Cerebellar nuclear complex (tissue), 1 donor: Measurements from ENCODE around the gene PSIP1.
"Not testable (repeated sequence)": the region's sequence is repeated elsewhere in the genome, so short reads cannot be mapped to it uniquely, and the experiment has no call there.

Experiments
- DNase-seq, 2 experiments: peaks; one replicate each; lab custom pipeline; 2025; lab: John Stamatoyannopoulos, UW

Gene PSIP1

GRCh38 chr9:15510789-15511575 is at the start of gene PSIP1:
Gene PSIP1, minus strand, starts transcription at chr9:15510970. Its CDS starts 782 bp downstream, at chr9:15510188.
- DNase-seq: peak in 1 of 2 experiments; percentile 82

GRCh38 chr9:15553528-15553898 is 42.7 kb upstream of the PSIP1 start:
- no peak for DNase-seq

GRCh38 chr9:15552636-15553527 is 42.1 kb upstream of the PSIP1 start, which contains the start of gene CCDC171:
Gene CCDC171, plus strand, starts transcription at chr9:15553043. Its CDS starts 11,046 bp downstream, at chr9:15564089.
- peak; percentile 55 to 56 for DNase-seq

GRCh38 chr9:15549611-15550010 is 38.8 kb upstream of the PSIP1 start:
- no peak for DNase-seq

- DNase-seq: no peak
Observed at GRCh38 chr9:15543047-15543813, 32.5 kb upstream of the PSIP1 start.

GRCh38 chr9:15542624-15543023 is 31.9 kb upstream of the PSIP1 start:
- no peak for DNase-seq

- no peak for DNase-seq
Observed at GRCh38 chr9:15541872-15542271, 31.1 kb upstream of the PSIP1 start.

- no peak for DNase-seq
Observed at GRCh38 chr9:15531380-15531779, 20.6 kb upstream of the PSIP1 start.

GRCh38 chr9:15529566-15530324 is 19.0 kb upstream of the PSIP1 start:
- DNase-seq: no peak

GRCh38 chr9:15527035-15527434 is 16.3 kb upstream of the PSIP1 start:
- not testable (repeated sequence) for DNase-seq

- DNase-seq: no peak
Observed at GRCh38 chr9:15525958-15526357, 15.2 kb upstream of the PSIP1 start.

GRCh38 chr9:15524845-15525455 is 14.2 kb upstream of the PSIP1 start:
- no peak for DNase-seq

GRCh38 chr9:15522130-15522755 is 11.5 kb upstream of the PSIP1 start:
- no peak for DNase-seq

GRCh38 chr9:15521254-15521653 is 10.5 kb upstream of the PSIP1 start:
- no peak for DNase-seq

GRCh38 chr9:15519831-15520230 is 9.1 kb upstream of the PSIP1 start:
- DNase-seq: no peak

GRCh38 chr9:15513335-15513734 is 2.6 kb upstream of the PSIP1 start:
- no peak for DNase-seq

- DNase-seq: no peak
Observed at GRCh38 chr9:15512889-15513288, 2.1 kb upstream of the PSIP1 start.

- no peak for DNase-seq
Observed at GRCh38 chr9:15512204-15512603, 1.4 kb upstream of the PSIP1 start.

GRCh38 chr9:15509931-15510788 is 610 bp downstream of the PSIP1 start:
- peak in 1 of 2 experiments; percentile 21 for DNase-seq
